Endothelial cell of umbilical vein (primary cell): ENCODE results near the gene HPRT1.

Experiments used
- CTCF ChIP-seq, 2 donors: IDR thresholded peaks; 1 replicate in 1 of 2; 2 replicates in 1 of 2; pipeline ENCODE4 v1.5.1; 2011; ENCODE audit warnings: low read length in 2 of 2, mild to moderate bottlenecking in 2 of 2, moderate library complexity in 2 of 2, control low read depth in 1 of 2, inconsistent platforms in 1 of 2, low read depth in 1 of 2; ENCODE audit not compliant: insufficient read depth in 1 of 2; ENCODE audit errors: extremely low read depth in 1 of 2
- EZH2 ChIP-seq: IDR thresholded peaks from 2 replicates; pipeline ENCODE4 v1.6.1; 2012; ENCODE audit warnings: borderline replicate concordance, low read depth, mild to moderate bottlenecking, moderate library complexity, low read length, inconsistent platforms; ENCODE audit not compliant: severe bottlenecking
- FOS ChIP-seq: IDR thresholded peaks from 2 replicates; pipeline ENCODE4 v1.6.1; 2011; ENCODE audit warnings: mild to moderate bottlenecking, low read length, moderate library complexity, borderline replicate concordance; ENCODE audit not compliant: insufficient read depth
- GATA2 ChIP-seq: IDR thresholded peaks from 2 replicates; pipeline ENCODE4 v1.7.0; 2011; ENCODE audit warnings: low read depth, mild to moderate bottlenecking, moderate library complexity, mixed read lengths, low read length; ENCODE audit not compliant: insufficient read length, insufficient read depth
- MAX ChIP-seq: IDR thresholded peaks from 2 replicates; pipeline ENCODE4 v1.6.1; 2011; ENCODE audit not compliant: insufficient read depth, insufficient read length
- POLR2A ChIP-seq: IDR thresholded peaks from 2 replicates; pipeline ENCODE4 v1.6.1; 2012; ENCODE audit warnings: low read depth, mild to moderate bottlenecking, control low read depth, low read length
- POLR2AphosphoS5 ChIP-seq: IDR thresholded peaks from 2 replicates; pipeline ENCODE4 v1.6.1; 2012; ENCODE audit warnings: low read depth, mild to moderate bottlenecking, control low read depth, low read length, moderate library complexity; ENCODE audit not compliant: insufficient read depth

GRCh38 chrX:134462927-134463326 is 3.0 kb downstream of the HPRT1 start:
- TF ChIP-seq CTCF (IDR thresholded peaks at IDR 0.05; ENCODE audit: extremely low read depth in 1 of 2, insufficient read depth in 1 of 2, low read depth in 1 of 2, low read length in 2 of 2) (no peak), MAX (no peak), EZH2 (no peak), FOS (no peak), GATA2 (no peak), POLR2A (no peak), POLR2AphosphoS5 (no peak)
